HCT116 (cell line): Measurements from ENCODE around the gene FGF10. TPM values are rescaled to one million over a fixed set of nuclear protein-coding genes. Genes with fewer than 3 reads are reported as not detected.

Source experiments
- ATAC-seq: fragments of 200-7000 bp; cut with Tn5 transposase; 2 replicates; pipeline ENCODE4 v1.9.1; 2020; ENCODE audit warnings: mild to moderate bottlenecking, moderate library complexity
- BruUV-seq: library from RNA; stranded (reverse); fragments of 400-500 nt; replicated peaks from 2 replicates; lab custom pipeline; 2021; lab: Mats Ljungman, UMichigan
- CTCF ChIA-PET: fragments of 300-600 bp; sonication (Branson Sonifier 250); formaldehyde crosslinking; loops from one replicate; lab custom pipeline; 2021; ENCODE audit warnings: antibody characterized with exemption; lab: Charles Lee
- POLR2A ChIA-PET: fragments of 300-600, 350-600 bp; sonication (Branson Sonifier 250); formaldehyde crosslinking; loops from one replicate; lab custom pipeline; 2021; ENCODE audit warnings: antibody characterized with exemption; lab: Charles Lee
- RAD21 ChIA-PET, 2 experiments: fragments of 300-600 bp; sonication (Branson Sonifier 250); formaldehyde crosslinking; loops; one replicate each; lab custom pipeline; 2023; ENCODE audit warnings: low total read pairs in 2 of 2; ENCODE audit not compliant: uncharacterized antibody in 2 of 2, unreplicated experiment in 2 of 2, low non-redundant PET in 1 of 2; lab: Charles Lee
- DNase-seq: peaks from one replicate; pipeline ENCODE4 v3.0.0-alpha.2; 2010; ENCODE audit warnings: low read depth, low spot score
- H2AFZ ChIP-seq: fragments of 200-600 bp; shearing (Covaris generic), sonication (generic); 2 replicates; pipeline ENCODE4 v1.6.1; 2017; ENCODE audit warnings: low read depth, mixed run types, mixed read lengths, antibody characterized with exemption, low read length; ENCODE audit not compliant: poor library complexity, severe bottlenecking
- H3K27ac ChIP-seq: 2 replicates; pipeline ENCODE4 v1.5.1; 2012; ENCODE audit warnings: low read depth, low read length
- H3K27me3 ChIP-seq: fragments of 200-600 bp; sonication (generic); 2 replicates; pipeline ENCODE4 v1.6.1; 2016; ENCODE audit warnings: mixed run types, low read length, mixed read lengths; ENCODE audit not compliant: insufficient read depth
- H3K36me3 ChIP-seq, 2 experiments: fragments of 200-500 bp in 1 of 2; fragments of 200-600 bp in 1 of 2; sonication (Bioruptor generic) in 1 of 2; sonication (generic) in 1 of 2; 2 replicates each; pipeline versions ENCODE4 v1.5.1 to v1.6.1; 2014 to 2016; ENCODE audit warnings: low read length in 2 of 2, inconsistent platforms in 1 of 2, mixed read lengths in 1 of 2, mixed run types in 1 of 2; ENCODE audit not compliant: insufficient read depth in 2 of 2, control insufficient read depth in 1 of 2
- H3K4me1 ChIP-seq, 2 experiments: fragments of 200-600 bp in 1 of 2; sonication (generic) in 1 of 2; 2 replicates each; pipeline versions ENCODE4 v1.5.1 to v1.6.1; 2012 to 2017; ENCODE audit warnings: low read length in 2 of 2, inconsistent platforms in 1 of 2, mild to moderate bottlenecking in 1 of 2, mixed read lengths in 1 of 2, mixed run types in 1 of 2, moderate library complexity in 1 of 2; ENCODE audit not compliant: insufficient read depth in 2 of 2, control insufficient read depth in 1 of 2
- H3K4me2 ChIP-seq: fragments of 200-600 bp; sonication (generic); 2 replicates; pipeline ENCODE4 v1.6.1; 2017; ENCODE audit warnings: mixed run types, low read length, mixed read lengths
- H3K4me3 ChIP-seq, 2 experiments: fragments of 200-600 bp in 1 of 2; sonication (generic) in 1 of 2; replicated peaks in 1 of 2; 2 replicates each; pipeline ENCODE4 v1.5.1; 2011 to 2016; ENCODE audit warnings: low read length in 2 of 2, control low read depth in 1 of 2, low read depth in 1 of 2, mild to moderate bottlenecking in 1 of 2, mixed read lengths in 1 of 2, mixed run types in 1 of 2
- H3K79me2 ChIP-seq: fragments of 200-600 bp; sonication (generic); 2 replicates; pipeline ENCODE4 v1.6.1; 2017; ENCODE audit warnings: mild to moderate bottlenecking, mixed run types, low read length, moderate library complexity, mixed read lengths; ENCODE audit not compliant: insufficient read depth
- H3K9ac ChIP-seq: fragments of 200-600 bp; sonication (generic); 2 replicates; pipeline ENCODE4 v1.6.1; 2016; ENCODE audit warnings: low read length, mixed read lengths
- H3K9me2 ChIP-seq: fragments of 200-600 bp; sonication (generic), shearing (Covaris generic); 2 replicates; pipeline ENCODE4 v1.6.1; 2017; ENCODE audit warnings: mixed run types, mild to moderate bottlenecking, moderate library complexity; ENCODE audit not compliant: insufficient read depth
- H3K9me3 ChIP-seq, 2 experiments: fragments of 200-500 bp in 1 of 2; fragments of 200-600 bp in 1 of 2; sonication (Bioruptor generic) in 1 of 2; sonication (generic) in 1 of 2; 2 replicates each; pipeline ENCODE4 v1.6.1; 2014 to 2017; ENCODE audit warnings: low read length in 2 of 2, mixed read lengths in 2 of 2, inconsistent platforms in 1 of 2, low read depth in 1 of 2, mild to moderate bottlenecking in 1 of 2, mixed run types in 1 of 2, moderate library complexity in 1 of 2; ENCODE audit not compliant: control insufficient read depth in 1 of 2, insufficient read depth in 1 of 2
- H4K20me1 ChIP-seq: fragments of 200-600 bp; sonication (generic), shearing (Covaris generic); 2 replicates; pipeline ENCODE4 v1.6.1; 2017; ENCODE audit warnings: mixed run types, mild to moderate bottlenecking, moderate library complexity; ENCODE audit not compliant: insufficient read depth
- CBX3 ChIP-seq: IDR thresholded peaks from 2 replicates; pipeline ENCODE4 v1.6.1; 2012; ENCODE audit warnings: low read depth
- CEBPB ChIP-seq: IDR thresholded peaks from 2 replicates; pipeline ENCODE4 v1.6.1; 2012; ENCODE audit warnings: low read depth
- CTCF ChIP-seq, 3 experiments: fragments of 200-600 bp in 1 of 3; sonication (generic) in 1 of 3; IDR thresholded peaks in 2 of 3; conservative IDR thresholded peaks in 1 of 3; 2 replicates each; pipeline ENCODE4 v1.5.1; 2012 to 2017; ENCODE audit warnings: low read depth in 2 of 3, low read length in 2 of 3, antibody characterized with exemption in 1 of 3, borderline replicate concordance in 1 of 3, control low read depth in 1 of 3, mild to moderate bottlenecking in 1 of 3, mixed read lengths in 1 of 3, mixed run types in 1 of 3, moderate library complexity in 1 of 3; ENCODE audit not compliant: insufficient read depth in 1 of 3
- ELF1 ChIP-seq: IDR thresholded peaks from 2 replicates; pipeline ENCODE4 v1.6.1; 2012; ENCODE audit warnings: low read depth, borderline replicate concordance
- EZH2 ChIP-seq: fragments of 200-600 bp; sonication (generic); IDR thresholded peaks from 2 replicates; pipeline ENCODE4 v1.6.1; 2017; ENCODE audit warnings: antibody characterized with exemption, mixed run types
- JUND ChIP-seq: IDR thresholded peaks from 2 replicates; pipeline ENCODE4 v1.6.1; 2012
- POLR2A ChIP-seq: IDR thresholded peaks from 2 replicates; pipeline ENCODE4 v1.7.0; 2011; ENCODE audit warnings: borderline replicate concordance; ENCODE audit not compliant: insufficient read depth, insufficient read length; ENCODE audit errors: extremely low read depth
- POLR2AphosphoS5 ChIP-seq: IDR thresholded peaks from 2 replicates; pipeline ENCODE4 v1.6.1; 2011; ENCODE audit warnings: mild to moderate bottlenecking, low read depth, low read length, moderate library complexity
- SIN3A ChIP-seq: IDR thresholded peaks from 2 replicates; pipeline ENCODE4 v1.6.1; 2012; ENCODE audit warnings: low read depth
- SP1 ChIP-seq: IDR thresholded peaks from 2 replicates; pipeline ENCODE4 v1.6.1; 2012; ENCODE audit warnings: low read depth
- YY1 ChIP-seq: IDR thresholded peaks from 2 replicates; pipeline ENCODE4 v1.6.1; 2011; ENCODE audit warnings: low read length, low read depth, moderate library complexity, mild to moderate bottlenecking; ENCODE audit not compliant: insufficient replicate concordance; ENCODE audit errors: extremely low read depth
- ZBTB33 ChIP-seq: IDR thresholded peaks from 2 replicates; pipeline ENCODE4 v1.6.1; 2011; ENCODE audit warnings: mild to moderate bottlenecking, low read length, moderate library complexity; ENCODE audit not compliant: insufficient replicate concordance; ENCODE audit errors: extremely low read depth
- ZFX ChIP-seq: fragments of 450-650 bp; IDR thresholded peaks from 2 replicates; pipeline ENCODE4 v1.6.1; 2017
- ZNF274 ChIP-seq: fragments of 200-500 bp; sonication (Bioruptor generic); IDR thresholded peaks from 2 replicates; pipeline ENCODE4 v1.6.1; 2014; ENCODE audit warnings: mild to moderate bottlenecking, low read depth, low read length, inconsistent platforms
- intact Hi-C: fragments of 100-400 bp; cut with micrococcal nuclease; formaldehyde crosslinking; loops from 2 replicates; pipeline ENCODE4 v1.10.0; 2022
- total RNA-seq: library from RNA; stranded (reverse); gene quantifications from one replicate; pipeline ENCODE4 v1.2.1, GENCODE V29; 2021; ENCODE audit not compliant: unreplicated experiment

Gene FGF10
- total RNA-seq, 1 experiment from 2014 or later, result not detected

- CTCF ChIA-PET, result interaction anchor here (1.7 kb wide), 1 partner anchor 53 kb away, joined by 5 read pairs; no protein-coding TSS in a partner anchor
- TF ChIP-seq ZNF274 (no peak), SIN3A (no peak), POLR2A (no peak), YY1 (no peak), ELF1 (no peak)
- POLR2A ChIA-PET, result no interaction called here
These were observed 3.8 kb downstream of the FGF10 start for GRCh38 chr5:44385291-44385900.

GRCh38 chr5:44384816-44385215 lies 4.4 kb downstream of the FGF10 start:
- H3K4me3 ChIP-seq, result no peak overlapping the region
- POLR2A ChIA-PET, result no interaction called here
- no TSS peak for BruUV-seq
- RAD21 ChIA-PET, result no interaction called here
- no peak overlapping the region for H3K27ac ChIP-seq
- H3K9me2 ChIP-seq, result no peaks in the 10 kb centered on the region
- ATAC-seq (no peak), DNase-seq (no peak)
- peaks cover 3% of the 10 kb centered on the region; the same call in 1 of the 2 replicates for H3K27me3 ChIP-seq
- no peaks in the 10 kb centered on the region for H3K79me2 ChIP-seq
- CTCF ChIA-PET, result no interaction called here
- H2AFZ ChIP-seq, result no peak overlapping the region
- H3K36me3 ChIP-seq, result no peaks in the 10 kb centered on the region
- no peak overlapping the region for H3K4me2 ChIP-seq
- intact Hi-C loops, result no loop called here
- no peaks in the 10 kb centered on the region for H3K4me1 ChIP-seq
- no peaks in the 10 kb centered on the region for H3K9me3 ChIP-seq
- no peaks in the 10 kb centered on the region for H4K20me1 ChIP-seq
- no peak overlapping the region for H3K9ac ChIP-seq
- no peak for TF ChIP-seq SP1
- TF ChIP-seq JUND, result no peak
- no peak for TF ChIP-seq ZFX
- TF ChIP-seq EZH2, result no peak
- TF ChIP-seq CTCF (IDR thresholded peaks at IDR 0.05 in 2 of 3, conservative IDR thresholded peaks at IDR 0.05 in 1 of 3; ENCODE audit: borderline replicate concordance in 1 of 3, insufficient read depth in 1 of 3, low read depth in 2 of 3, low read length in 2 of 3), result no peak
- no peak for TF ChIP-seq YY1
- no peak for TF ChIP-seq CBX3
- no peak for TF ChIP-seq POLR2AphosphoS5
- TF ChIP-seq CEBPB, result no peak
- TF ChIP-seq ZNF274, result no peak
- TF ChIP-seq ZBTB33, result no peak

More at GRCh38 chr5:44385291-44385900, 3.8 kb downstream of the FGF10 start:
- Histone ChIP-seq H3K9me3 (no peaks in the 10 kb centered on the region), H3K9ac (no peak overlapping the region), H3K27me3 (peaks cover 3% of the 10 kb centered on the region; the same call in 1 of the 2 replicates), H3K4me1 (no peaks in the 10 kb centered on the region), H3K79me2 (no peaks in the 10 kb centered on the region), H3K27ac (no peak overlapping the region), H3K4me2 (no peak overlapping the region), H2AFZ (no peak overlapping the region), H4K20me1 (no peaks in the 10 kb centered on the region), H3K36me3 (no peaks in the 10 kb centered on the region), H3K4me3 (no peak overlapping the region), H3K9me2 (no peaks in the 10 kb centered on the region)
- DNase-seq, result no peak
- no TSS peak for BruUV-seq
- intact Hi-C loops, result no loop called here
- RAD21 ChIA-PET, result no interaction called here
- no peak for ATAC-seq
